Testis (tissue), 2 donors: ENCODE data around the gene RAX2.

Experiments used
- CTCF ChIP-seq, 3 experiments: fragments of 450-650 bp in 2 of 3; fragments of 200-600 bp in 1 of 3; sonication (generic) in 1 of 3; IDR thresholded peaks; one replicate each; pipeline ENCODE4 v1.5.1; 2016 to 2019; ENCODE audit warnings: antibody characterized with exemption in 3 of 3, mild to moderate bottlenecking in 2 of 3, moderate library complexity in 1 of 3
- POLR2A ChIP-seq: fragments of 450-650 bp; IDR thresholded peaks from one replicate; pipeline ENCODE4 v1.6.1; 2017; ENCODE audit warnings: antibody characterized with exemption, mild to moderate bottlenecking, moderate library complexity

- TF ChIP-seq POLR2A (no peak), CTCF (IDR thresholded peaks at IDR 0.05) (no peak)
Measured at GRCh38 chr19:3775374-3775711, 3.3 kb upstream of the RAX2 start.
